ENCODE data around the gene ACBD7.

DNA sequence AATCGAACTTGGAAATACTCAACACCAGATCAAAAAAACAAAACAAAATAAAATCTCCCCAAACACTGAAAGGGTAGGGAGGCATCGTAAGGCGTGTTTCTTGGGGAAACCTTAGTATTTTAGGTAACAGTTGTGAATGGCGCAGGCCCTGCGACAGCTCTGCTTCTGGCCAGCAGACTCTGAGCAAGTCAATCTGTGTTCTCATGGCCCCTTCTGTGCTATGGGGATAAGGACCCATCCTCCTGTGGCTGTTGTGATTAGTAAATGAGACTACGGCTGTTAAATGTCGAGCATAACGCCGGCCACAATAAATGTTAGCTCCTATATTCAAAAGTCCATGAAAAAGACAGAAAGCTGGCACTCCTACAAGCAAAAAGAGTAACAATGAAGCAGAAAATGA is 35.6 kb upstream of the ACBD7 start:
- TF ChIP-seq CEBPB (IDR thresholded peaks at IDR 0.05; ENCODE audit: low read depth, low read length) (no peak), POLR2A (IDR thresholded peaks at IDR 0.05; ENCODE audit: control extremely low read depth in 1 of 2, low read depth in 2 of 2, low read length in 2 of 2) (no peak), EZH2 (IDR thresholded peaks at IDR 0.05; ENCODE audit: low read depth, low read length, severe bottlenecking) (no peak), CBX5 (IDR thresholded peaks at IDR 0.05; ENCODE audit: low read depth, low read length) (no peak), GTF2F1 (IDR thresholded peaks at IDR 0.05; ENCODE audit: borderline replicate concordance, low read depth, low read length) (no peak), KDM4A (IDR thresholded peaks at IDR 0.05; ENCODE audit: low read depth, low read length, severe bottlenecking) (no peak), RNF2 (IDR thresholded peaks at IDR 0.05; ENCODE audit: borderline replicate concordance, low read depth, low read length, missing control alignments, poor library complexity, severe bottlenecking) (no peak), CHD2 (IDR thresholded peaks at IDR 0.05; ENCODE audit: low read length) (no peak), CREB1 (IDR thresholded peaks at IDR 0.05) (no peak), POU5F1 (IDR thresholded peaks at IDR 0.05; ENCODE audit: low read depth, low read length) (no peak)
- TF ChIP-seq, protein P1, sequence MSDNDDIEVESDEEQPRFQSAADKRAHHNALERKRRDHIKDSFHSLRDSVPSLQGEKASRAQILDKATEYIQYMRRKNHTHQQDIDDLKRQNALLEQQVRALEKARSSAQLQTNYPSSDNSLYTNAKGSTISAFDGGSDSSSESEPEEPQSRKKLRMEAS (IDR thresholded peaks at IDR 0.05), result no peak
- TF ChIP-seq, protein P2, sequence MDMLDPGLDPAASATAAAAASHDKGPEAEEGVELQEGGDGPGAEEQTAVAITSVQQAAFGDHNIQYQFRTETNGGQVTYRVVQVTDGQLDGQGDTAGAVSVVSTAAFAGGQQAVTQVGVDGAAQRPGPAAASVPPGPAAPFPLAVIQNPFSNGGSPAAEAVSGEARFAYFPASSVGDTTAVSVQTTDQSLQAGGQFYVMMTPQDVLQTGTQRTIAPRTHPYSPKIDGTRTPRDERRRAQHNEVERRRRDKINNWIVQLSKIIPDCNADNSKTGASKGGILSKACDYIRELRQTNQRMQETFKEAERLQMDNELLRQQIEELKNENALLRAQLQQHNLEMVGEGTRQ (IDR thresholded peaks at IDR 0.05; ENCODE audit: low read length), result no peak
- TF ChIP-seq, protein P3, sequence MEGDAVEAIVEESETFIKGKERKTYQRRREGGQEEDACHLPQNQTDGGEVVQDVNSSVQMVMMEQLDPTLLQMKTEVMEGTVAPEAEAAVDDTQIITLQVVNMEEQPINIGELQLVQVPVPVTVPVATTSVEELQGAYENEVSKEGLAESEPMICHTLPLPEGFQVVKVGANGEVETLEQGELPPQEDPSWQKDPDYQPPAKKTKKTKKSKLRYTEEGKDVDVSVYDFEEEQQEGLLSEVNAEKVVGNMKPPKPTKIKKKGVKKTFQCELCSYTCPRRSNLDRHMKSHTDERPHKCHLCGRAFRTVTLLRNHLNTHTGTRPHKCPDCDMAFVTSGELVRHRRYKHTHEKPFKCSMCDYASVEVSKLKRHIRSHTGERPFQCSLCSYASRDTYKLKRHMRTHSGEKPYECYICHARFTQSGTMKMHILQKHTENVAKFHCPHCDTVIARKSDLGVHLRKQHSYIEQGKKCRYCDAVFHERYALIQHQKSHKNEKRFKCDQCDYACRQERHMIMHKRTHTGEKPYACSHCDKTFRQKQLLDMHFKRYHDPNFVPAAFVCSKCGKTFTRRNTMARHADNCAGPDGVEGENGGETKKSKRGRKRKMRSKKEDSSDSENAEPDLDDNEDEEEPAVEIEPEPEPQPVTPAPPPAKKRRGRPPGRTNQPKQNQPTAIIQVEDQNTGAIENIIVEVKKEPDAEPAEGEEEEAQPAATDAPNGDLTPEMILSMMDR (IDR thresholded peaks at IDR 0.05; ENCODE audit: control extremely low read depth in 1 of 3, insufficient read depth in 1 of 3, low read depth in 1 of 3, low read length in 3 of 3), result no peak

All from H1 (cell line).